ENCODE results near the gene PLEKHG4B. TPM values are rescaled to one million over a fixed set of nuclear protein-coding genes. Genes with fewer than 3 reads are reported as not detected.

The PLEKHG4B gene
- total RNA-seq, 2 donors from 2014 or later, result 0.55 TPM; not detected in 1

DNA sequence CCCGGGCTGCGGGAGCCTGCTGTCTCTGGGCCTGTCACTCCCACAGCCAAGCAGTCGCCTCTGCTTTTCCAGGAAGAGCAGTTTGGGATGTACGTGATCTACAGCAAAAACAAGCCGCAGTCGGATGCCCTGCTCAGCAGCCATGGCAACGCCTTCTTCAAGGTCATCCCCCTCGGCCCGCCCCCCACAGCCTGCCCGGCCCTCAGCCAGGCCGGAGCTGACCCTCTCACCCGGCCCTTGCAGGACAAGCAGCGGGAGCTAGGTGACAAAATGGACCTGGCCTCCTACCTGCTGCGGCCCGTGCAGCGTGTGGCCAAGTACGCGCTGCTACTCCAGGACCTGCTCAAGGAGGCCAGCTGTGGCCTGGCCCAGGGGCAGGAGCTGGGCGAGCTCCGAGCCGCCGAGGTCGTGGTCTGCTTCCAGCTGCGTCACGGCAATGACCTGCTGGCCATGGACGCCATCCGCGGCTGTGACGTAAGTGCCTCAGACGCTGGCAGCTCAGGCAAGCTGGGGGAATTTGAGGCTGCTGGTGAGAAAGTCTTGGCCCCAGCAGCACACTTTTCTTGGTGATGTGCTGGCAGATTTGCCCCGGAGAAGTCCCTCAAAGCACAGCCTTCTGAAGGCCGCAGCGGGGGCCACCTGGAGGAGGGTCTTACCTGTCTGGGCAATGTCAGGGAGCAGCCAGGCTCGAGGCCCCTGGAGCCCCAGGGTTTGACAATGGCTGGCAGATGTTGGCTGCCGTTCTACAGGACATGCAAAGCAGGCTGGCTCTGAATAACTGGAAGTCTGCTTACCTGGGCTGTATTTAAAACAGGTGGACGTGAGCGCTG, 79.2 kb downstream of the PLEKHG4B start:
- Mint-ChIP-seq H3K4me3 (no peak overlapping the region), H3K27me3 (peaks cover 17% of the 10 kb centered on the region), H3K4me1 (peaks cover 4% of the 10 kb centered on the region), H3K27ac (no peak overlapping the region), H3K36me3 (ENCODE audit: low read depth) (no peaks in the 10 kb centered on the region)
- DNase-seq (no peak), ATAC-seq (no peak)
- no peaks in the 10 kb centered on the region for H3K9me3 ChIP-seq (ENCODE audit: control insufficient read depth, low read length, poor library complexity, severe bottlenecking)

- H3K4me1 Mint-ChIP-seq, result peaks cover 4% of the 10 kb centered on the region
- H3K36me3 Mint-ChIP-seq (ENCODE audit: low read depth), result no peaks in the 10 kb centered on the region
- no peak overlapping the region for H3K4me3 Mint-ChIP-seq
- no peaks in the 10 kb centered on the region for H3K9me3 ChIP-seq (ENCODE audit: control insufficient read depth, low read length, poor library complexity, severe bottlenecking)
- peaks cover 17% of the 10 kb centered on the region for H3K27me3 Mint-ChIP-seq
- ATAC-seq (no peak), DNase-seq (no peak)
- no peak overlapping the region for H3K27ac Mint-ChIP-seq
These were observed 79.9 kb downstream of the PLEKHG4B start for GRCh38 chr5:171801-172331.

DNA sequence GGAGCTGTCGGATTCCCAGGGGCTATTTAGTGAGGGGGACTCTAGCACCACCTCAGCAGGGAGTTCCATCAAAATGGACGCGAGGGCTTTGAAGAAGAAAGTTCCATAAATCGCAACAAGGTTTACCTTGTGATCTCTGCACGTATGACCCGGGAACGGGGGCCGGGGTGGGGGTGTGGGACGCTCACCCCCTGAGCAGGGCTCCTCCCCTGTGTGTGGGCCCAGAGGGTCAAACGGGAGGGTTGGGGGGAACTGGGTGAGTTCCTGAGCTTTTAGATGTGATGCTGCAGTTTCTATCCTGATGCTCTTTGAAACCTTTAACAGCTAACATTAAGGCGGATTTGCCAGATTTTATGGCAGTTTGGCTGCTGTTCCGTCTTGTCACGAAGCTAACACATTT, 80.5 kb downstream of the PLEKHG4B start:
- peaks cover 22% of the 10 kb centered on the region for H3K27me3 Mint-ChIP-seq
- no peak overlapping the region for H3K27ac Mint-ChIP-seq
- ATAC-seq (no peak), DNase-seq (no peak)
- no peaks in the 10 kb centered on the region for H3K9me3 ChIP-seq (ENCODE audit: control insufficient read depth, low read length, poor library complexity, severe bottlenecking)
- peaks cover 4% of the 10 kb centered on the region for H3K4me1 Mint-ChIP-seq
- H3K36me3 Mint-ChIP-seq (ENCODE audit: low read depth), result no peaks in the 10 kb centered on the region
- H3K4me3 Mint-ChIP-seq, result no peak overlapping the region

DNA sequence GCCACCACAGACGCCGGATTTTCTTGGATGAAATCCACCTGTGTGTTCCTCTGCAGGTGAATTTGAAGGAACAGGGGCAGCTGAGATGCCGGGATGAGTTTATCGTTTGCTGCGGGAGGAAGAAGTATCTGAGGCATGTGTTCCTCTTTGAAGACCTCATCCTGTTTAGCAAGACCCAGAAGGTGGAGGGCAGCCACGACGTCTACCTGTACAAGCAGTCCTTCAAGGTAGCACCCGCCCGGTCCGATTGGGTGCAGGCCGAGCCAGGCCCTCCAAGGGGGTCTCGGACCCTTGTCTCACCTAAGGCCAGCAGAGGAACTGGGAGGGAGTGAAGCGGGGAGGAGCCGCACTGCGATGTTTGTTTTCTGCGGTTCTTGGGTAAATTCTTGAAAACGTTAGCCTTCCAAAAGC, 80.9 kb downstream of the PLEKHG4B start:
- no peak overlapping the region for H3K27ac Mint-ChIP-seq
- no peak overlapping the region for H3K4me3 Mint-ChIP-seq
- H3K36me3 Mint-ChIP-seq (ENCODE audit: low read depth), result no peaks in the 10 kb centered on the region
- H3K4me1 Mint-ChIP-seq, result peaks cover 4% of the 10 kb centered on the region
- DNase-seq (no peak), ATAC-seq (no peak)
- H3K9me3 ChIP-seq (ENCODE audit: control insufficient read depth, low read length, poor library complexity, severe bottlenecking), result no peaks in the 10 kb centered on the region
- peaks cover 22% of the 10 kb centered on the region for H3K27me3 Mint-ChIP-seq

DNA sequence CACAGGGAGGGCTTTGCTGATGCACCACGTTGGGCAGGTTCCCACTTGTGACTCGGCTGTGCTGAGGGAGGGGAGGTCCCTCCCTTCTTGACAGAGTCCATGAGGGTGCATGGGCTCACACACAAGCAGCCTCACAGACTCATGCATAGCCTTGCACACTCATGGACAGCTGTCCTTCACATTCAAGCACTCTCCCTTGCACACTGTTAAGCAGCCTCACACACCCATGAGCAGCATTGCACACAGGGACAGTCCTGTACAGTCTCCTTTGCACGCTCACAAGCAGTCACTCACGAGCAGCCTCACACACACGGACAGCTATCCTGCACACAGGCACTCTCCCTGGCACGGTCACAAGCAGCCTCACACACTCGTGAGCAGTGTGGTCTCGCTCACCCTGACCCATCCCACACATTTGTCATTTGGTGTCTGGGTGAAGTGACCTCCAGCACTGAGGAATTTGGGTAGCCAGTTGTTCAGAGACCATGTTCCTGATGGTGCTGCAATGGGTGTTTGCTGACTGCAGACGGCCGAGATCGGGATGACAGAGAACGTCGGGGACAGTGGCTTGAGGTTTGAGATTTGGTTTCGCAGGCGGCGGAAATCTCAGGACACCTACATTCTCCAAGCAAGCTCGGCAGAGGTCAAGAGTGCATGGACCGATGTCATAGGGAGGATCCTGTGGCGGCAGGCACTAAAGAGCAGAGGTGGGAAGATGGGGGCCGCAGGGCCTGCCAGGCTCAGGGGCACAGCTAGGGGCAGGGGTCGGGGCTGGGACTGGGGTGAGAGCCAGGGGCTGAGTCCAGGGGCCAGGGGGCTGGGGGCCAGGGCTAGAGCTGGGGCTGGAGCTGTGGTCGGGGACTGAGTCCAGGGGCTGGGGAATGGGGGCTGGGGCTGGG, 81.7 kb downstream of the PLEKHG4B start:
- Mint-ChIP-seq H3K27ac (no peak overlapping the region), H3K4me1 (peaks cover 4% of the 10 kb centered on the region), H3K27me3 (peaks cover 22% of the 10 kb centered on the region), H3K4me3 (no peak overlapping the region), H3K36me3 (ENCODE audit: low read depth) (no peaks in the 10 kb centered on the region)
- no peaks in the 10 kb centered on the region for H3K9me3 ChIP-seq (ENCODE audit: control insufficient read depth, low read length, poor library complexity, severe bottlenecking)
- DNase-seq (no peak), ATAC-seq (no peak)

GRCh38 chr5:174291-174600, 82.3 kb downstream of the PLEKHG4B start:
- Mint-ChIP-seq H3K36me3 (ENCODE audit: low read depth) (no peaks in the 10 kb centered on the region), H3K4me1 (peaks cover 4% of the 10 kb centered on the region), H3K27ac (no peak overlapping the region), H3K4me3 (no peak overlapping the region), H3K27me3 (peaks cover 26% of the 10 kb centered on the region)
- no peak for DNase-seq
- ATAC-seq, result no peak
- H3K9me3 ChIP-seq (ENCODE audit: control insufficient read depth, low read length, poor library complexity, severe bottlenecking), result no peaks in the 10 kb centered on the region

DNA sequence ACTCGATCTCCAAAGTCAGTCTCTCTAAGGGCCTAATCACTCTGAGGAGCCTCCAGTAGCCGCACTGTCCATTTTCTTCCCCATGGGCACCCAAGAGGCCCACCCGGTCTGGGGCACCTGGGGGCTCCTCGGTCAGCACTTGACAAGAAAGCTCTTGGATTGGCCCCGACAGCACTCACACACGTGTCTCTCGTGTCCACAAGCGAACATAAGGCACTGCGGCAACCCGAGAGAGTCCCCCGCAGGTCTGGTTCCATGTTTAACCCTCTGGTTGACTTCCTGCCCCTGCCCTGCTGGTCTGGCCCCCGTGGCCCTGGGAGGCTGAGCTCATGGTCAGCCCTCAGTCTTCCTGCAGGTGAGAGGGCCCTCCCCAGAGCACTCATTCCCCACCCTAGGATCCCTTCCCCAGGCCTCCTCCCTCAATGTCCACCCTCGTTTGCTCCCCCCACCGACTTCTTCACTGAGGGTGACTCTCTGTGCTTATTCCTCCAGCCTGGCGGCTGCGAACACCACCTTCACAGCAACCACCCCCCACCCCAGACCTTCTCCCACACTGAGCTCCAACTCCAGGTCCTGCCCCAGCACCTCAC, 83.0 kb downstream of the PLEKHG4B start:
- DNase-seq (no peak), ATAC-seq (no peak)
- peaks cover 4% of the 10 kb centered on the region for H3K4me1 Mint-ChIP-seq
- H3K27ac Mint-ChIP-seq, result no peak overlapping the region
- H3K9me3 ChIP-seq (ENCODE audit: control insufficient read depth, low read length, poor library complexity, severe bottlenecking), result no peaks in the 10 kb centered on the region
- H3K4me3 Mint-ChIP-seq, result no peak overlapping the region
- no peaks in the 10 kb centered on the region for H3K36me3 Mint-ChIP-seq (ENCODE audit: low read depth)
- peaks cover 33% of the 10 kb centered on the region for H3K27me3 Mint-ChIP-seq

- no peak for ATAC-seq
- peaks cover 4% of the 10 kb centered on the region for H3K4me1 Mint-ChIP-seq
These were observed 84.4 kb downstream of the PLEKHG4B start for GRCh38 chr5:176296-176823.

GRCh38 chr5:178110-178509, 86.1 kb downstream of the PLEKHG4B start:
- Mint-ChIP-seq H3K27ac (no peak overlapping the region), H3K4me3 (no peak overlapping the region), H3K27me3 (peaks cover 53% of the 10 kb centered on the region), H3K36me3 (ENCODE audit: low read depth) (peaks cover 3% of the 10 kb centered on the region), H3K4me1 (peaks cover 4% of the 10 kb centered on the region)
- H3K9me3 ChIP-seq (ENCODE audit: control insufficient read depth, low read length, poor library complexity, severe bottlenecking), result no peaks in the 10 kb centered on the region
- ATAC-seq, result no peak
- no peak for DNase-seq

More at GRCh38 chr5:176296-176823, 84.4 kb downstream of the PLEKHG4B start:
- Mint-ChIP-seq H3K27me3 (peaks cover 47% of the 10 kb centered on the region), H3K4me3 (no peak overlapping the region), H3K36me3 (ENCODE audit: low read depth) (no peaks in the 10 kb centered on the region), H3K27ac (no peak overlapping the region)
- DNase-seq, result no peak
- no peaks in the 10 kb centered on the region for H3K9me3 ChIP-seq (ENCODE audit: control insufficient read depth, low read length, poor library complexity, severe bottlenecking)

DNA sequence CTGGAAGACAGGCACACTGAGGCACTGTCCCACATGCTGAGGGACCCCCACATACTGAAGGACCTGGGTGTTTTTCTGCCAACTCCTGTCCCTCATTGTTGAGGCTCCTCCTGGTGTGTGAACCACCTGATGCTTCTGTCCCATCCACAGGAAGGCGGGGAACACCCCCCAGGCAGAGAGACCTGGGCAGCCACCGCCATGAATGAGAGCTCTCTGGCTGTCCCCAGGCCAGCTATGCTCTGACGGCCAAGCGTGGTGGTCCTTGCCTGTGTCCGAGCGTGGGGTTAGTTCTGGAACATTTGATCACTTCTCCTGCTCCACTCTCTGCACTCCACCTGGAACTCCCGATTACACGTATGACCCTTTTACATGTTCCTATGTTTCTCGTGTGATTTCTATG, 87.4 kb downstream of the PLEKHG4B start:
- DNase-seq (no peak), ATAC-seq (no peak)
- Mint-ChIP-seq H3K4me1 (peaks cover under 1% of the 10 kb centered on the region), H3K27me3 (peaks cover 44% of the 10 kb centered on the region), H3K4me3 (no peak overlapping the region), H3K27ac (no peak overlapping the region), H3K36me3 (ENCODE audit: low read depth) (peaks cover 3% of the 10 kb centered on the region)
- no peaks in the 10 kb centered on the region for H3K9me3 ChIP-seq (ENCODE audit: control insufficient read depth, low read length, poor library complexity, severe bottlenecking)

- ATAC-seq (no peak), DNase-seq (no peak)
- no peaks in the 10 kb centered on the region for H3K9me3 ChIP-seq (ENCODE audit: control insufficient read depth, low read length, poor library complexity, severe bottlenecking)
- Mint-ChIP-seq H3K27ac (no peak overlapping the region), H3K36me3 (ENCODE audit: low read depth) (peaks cover 3% of the 10 kb centered on the region), H3K4me3 (no peak overlapping the region), H3K27me3 (peaks cover 44% of the 10 kb centered on the region), H3K4me1 (no peaks in the 10 kb centered on the region)
These were observed 88.4 kb downstream of the PLEKHG4B start for GRCh38 chr5:180286-180918.

- Mint-ChIP-seq H3K4me3 (no peak overlapping the region), H3K27me3 (peaks cover 44% of the 10 kb centered on the region), H3K4me1 (no peaks in the 10 kb centered on the region), H3K36me3 (ENCODE audit: low read depth) (peaks cover 3% of the 10 kb centered on the region), H3K27ac (no peak overlapping the region)
- no peaks in the 10 kb centered on the region for H3K9me3 ChIP-seq (ENCODE audit: control insufficient read depth, low read length, poor library complexity, severe bottlenecking)
- ATAC-seq (no peak), DNase-seq (no peak)
These were observed 89.2 kb downstream of the PLEKHG4B start for GRCh38 chr5:181160-181559.
